ENCODE measurements around the gene CAPN12.

DNA sequence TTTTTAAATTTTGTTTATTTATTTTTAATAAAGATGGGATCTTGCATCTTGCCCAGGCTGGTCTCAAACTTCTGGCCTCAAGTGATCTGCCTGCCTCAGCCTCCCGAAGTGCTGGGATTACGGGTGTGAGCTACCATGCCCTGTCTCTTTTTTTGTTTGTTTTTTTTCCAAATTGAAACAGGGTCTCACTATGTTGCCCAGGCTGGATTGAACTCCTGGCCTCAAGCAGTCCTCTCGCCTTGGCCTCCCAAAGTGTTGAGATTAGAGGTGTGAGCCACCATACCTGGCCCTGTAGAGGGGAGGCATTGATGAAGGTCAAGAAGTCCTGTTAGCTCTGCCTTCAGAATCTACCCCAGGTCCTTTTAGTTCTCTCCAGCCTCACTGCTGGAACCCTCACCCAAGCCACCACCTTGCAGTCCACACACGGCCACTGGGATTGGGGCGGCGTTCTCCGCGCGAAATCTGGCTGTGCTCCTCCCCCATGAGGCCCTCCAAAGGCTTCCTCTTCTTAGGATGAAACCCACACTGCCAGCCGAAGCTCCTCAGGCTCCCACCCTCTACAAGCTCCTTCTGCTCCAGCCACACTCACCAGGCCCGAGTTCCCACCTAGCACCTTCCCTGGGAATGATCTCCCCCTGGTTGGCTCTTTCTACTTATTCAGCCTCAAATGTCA lies 61.9 kb downstream of the CAPN12 start:
- TF ChIP-seq POLR2A (IDR thresholded peaks at IDR 0.05; ENCODE audit: low read length) = no peak
- TF ChIP-seq GATA1 (IDR thresholded peaks at IDR 0.05; ENCODE audit: low read depth, low read length) = no peak
